ENCODE measurements around the gene ZNF362. TPM values are rescaled to one million over a fixed set of nuclear protein-coding genes. Genes with fewer than 3 reads are reported as not detected.

Gene ZNF362
- total and polyA plus RNA-seq, 2 of the 13 experiments (the other 11 are each of a cell fraction or from before 2014, with no cell fraction given) = 8.3 to 14.2 TPM

DNA sequence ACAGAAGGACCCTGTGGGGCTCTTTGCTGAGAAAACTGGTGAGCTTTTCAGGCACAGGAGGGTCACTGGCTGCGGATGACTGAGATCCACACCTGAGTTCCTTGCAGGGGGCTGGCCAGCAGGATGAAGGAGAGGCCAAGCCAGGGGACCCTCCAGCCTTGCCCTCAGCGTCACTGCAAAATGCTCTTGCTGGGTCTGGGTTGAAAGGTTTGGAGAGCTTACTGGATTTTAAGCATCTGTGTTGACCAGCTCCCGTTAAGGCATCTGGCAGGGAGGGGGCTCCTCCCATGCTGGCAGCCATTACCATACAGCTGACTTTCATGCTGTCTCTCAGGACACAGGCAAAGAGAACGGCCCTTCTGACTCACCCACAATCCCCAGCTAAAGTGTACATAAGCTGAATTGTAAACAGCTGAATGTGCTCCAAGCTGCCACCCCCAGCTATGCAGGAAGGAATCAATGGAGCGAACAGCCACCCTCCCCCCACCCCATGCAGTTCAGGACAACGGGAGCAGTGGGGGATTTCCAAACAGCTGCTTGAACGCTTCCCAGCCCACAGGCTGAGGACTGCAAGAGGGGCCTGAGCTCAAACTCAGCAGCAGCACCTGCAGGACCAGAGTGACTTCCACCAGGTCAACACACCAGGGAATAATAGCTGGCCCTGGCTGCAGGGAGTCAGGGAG lies 85.9 kb downstream of the ZNF362 start (continued):
- TF ChIP-seq, protein P1, sequence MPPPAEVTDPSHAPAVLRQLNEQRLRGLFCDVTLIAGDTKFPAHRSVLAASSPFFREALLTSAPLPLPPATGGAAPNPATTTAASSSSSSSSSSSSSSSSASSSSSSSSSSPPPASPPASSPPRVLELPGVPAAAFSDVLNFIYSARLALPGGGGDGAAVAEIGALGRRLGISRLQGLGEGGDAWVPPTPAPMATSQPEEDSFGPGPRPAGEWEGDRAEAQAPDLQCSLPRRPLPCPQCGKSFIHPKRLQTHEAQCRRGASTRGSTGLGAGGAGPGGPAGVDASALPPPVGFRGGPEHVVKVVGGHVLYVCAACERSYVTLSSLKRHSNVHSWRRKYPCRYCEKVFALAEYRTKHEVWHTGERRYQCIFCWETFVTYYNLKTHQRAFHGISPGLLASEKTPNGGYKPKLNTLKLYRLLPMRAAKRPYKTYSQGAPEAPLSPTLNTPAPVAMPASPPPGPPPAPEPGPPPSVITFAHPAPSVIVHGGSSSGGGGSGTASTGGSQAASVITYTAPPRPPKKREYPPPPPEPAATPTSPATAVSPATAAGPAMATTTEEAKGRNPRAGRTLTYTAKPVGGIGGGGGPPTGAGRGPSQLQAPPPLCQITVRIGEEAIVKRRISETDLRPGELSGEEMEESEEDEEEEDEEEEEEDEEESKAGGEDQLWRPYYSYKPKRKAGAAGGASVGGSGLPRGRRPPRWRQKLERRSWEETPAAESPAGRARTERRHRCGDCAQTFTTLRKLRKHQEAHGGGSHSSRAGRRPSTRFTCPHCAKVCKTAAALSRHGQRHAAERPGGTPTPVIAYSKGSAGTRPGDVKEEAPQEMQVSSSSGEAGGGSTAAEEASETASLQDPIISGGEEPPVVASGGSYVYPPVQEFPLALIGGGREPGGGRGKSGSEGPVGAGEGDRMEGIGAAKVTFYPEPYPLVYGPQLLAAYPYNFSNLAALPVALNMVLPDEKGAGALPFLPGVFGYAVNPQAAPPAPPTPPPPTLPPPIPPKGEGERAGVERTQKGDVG (CRISPR knock-in tag; IDR thresholded peaks at IDR 0.05; ENCODE audit: borderline replicate concordance) = peak; percentile 63; the same call in 1 of the 2 replicates
- TF ChIP-seq SP4 (CRISPR knock-in tag; IDR thresholded peaks at IDR 0.05) = peak; percentile 73
- no peak for TF ChIP-seq ZNF546 (CRISPR knock-in tag; conservative IDR thresholded peaks at IDR 0.05)
- no peak for TF ChIP-seq U2AF2 (IDR thresholded peaks at IDR 0.05; ENCODE audit: low read depth, low read length)
- TF ChIP-seq HDAC6 (IDR thresholded peaks at IDR 0.05; ENCODE audit: low read depth, low read length) = no peak
- no peak for TF ChIP-seq NFIB (CRISPR knock-in tag; IDR thresholded peaks at IDR 0.05; ENCODE audit: borderline replicate concordance)
- peak; percentile 53; the same call in 1 of the 2 replicates for TF ChIP-seq KDM4B (CRISPR knock-in tag; IDR thresholded peaks at IDR 0.05)
- no peak for TF ChIP-seq ZNF615 (CRISPR knock-in tag; IDR thresholded peaks at IDR 0.05; ENCODE audit: borderline replicate concordance)
- peak; percentile 67; the same call in 1 of the 2 replicates for TF ChIP-seq ZNF652 (CRISPR knock-in tag; IDR thresholded peaks at IDR 0.05; ENCODE audit: borderline replicate concordance, low read depth)
- TF ChIP-seq, protein P2, sequence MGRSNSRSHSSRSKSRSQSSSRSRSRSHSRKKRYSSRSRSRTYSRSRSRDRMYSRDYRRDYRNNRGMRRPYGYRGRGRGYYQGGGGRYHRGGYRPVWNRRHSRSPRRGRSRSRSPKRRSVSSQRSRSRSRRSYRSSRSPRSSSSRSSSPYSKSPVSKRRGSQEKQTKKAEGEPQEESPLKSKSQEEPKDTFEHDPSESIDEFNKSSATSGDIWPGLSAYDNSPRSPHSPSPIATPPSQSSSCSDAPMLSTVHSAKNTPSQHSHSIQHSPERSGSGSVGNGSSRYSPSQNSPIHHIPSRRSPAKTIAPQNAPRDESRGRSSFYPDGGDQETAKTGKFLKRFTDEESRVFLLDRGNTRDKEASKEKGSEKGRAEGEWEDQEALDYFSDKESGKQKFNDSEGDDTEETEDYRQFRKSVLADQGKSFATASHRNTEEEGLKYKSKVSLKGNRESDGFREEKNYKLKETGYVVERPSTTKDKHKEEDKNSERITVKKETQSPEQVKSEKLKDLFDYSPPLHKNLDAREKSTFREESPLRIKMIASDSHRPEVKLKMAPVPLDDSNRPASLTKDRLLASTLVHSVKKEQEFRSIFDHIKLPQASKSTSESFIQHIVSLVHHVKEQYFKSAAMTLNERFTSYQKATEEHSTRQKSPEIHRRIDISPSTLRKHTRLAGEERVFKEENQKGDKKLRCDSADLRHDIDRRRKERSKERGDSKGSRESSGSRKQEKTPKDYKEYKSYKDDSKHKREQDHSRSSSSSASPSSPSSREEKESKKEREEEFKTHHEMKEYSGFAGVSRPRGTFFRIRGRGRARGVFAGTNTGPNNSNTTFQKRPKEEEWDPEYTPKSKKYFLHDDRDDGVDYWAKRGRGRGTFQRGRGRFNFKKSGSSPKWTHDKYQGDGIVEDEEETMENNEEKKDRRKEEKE (IDR thresholded peaks at IDR 0.05) = no peak
- no peak for TF ChIP-seq TCF7L2 (IDR thresholded peaks at IDR 0.05; ENCODE audit: low read depth, low read length)
- TF ChIP-seq KMT2A (CRISPR knock-in tag; IDR thresholded peaks at IDR 0.05) = peak; percentile 80
- TF ChIP-seq, protein P3, sequence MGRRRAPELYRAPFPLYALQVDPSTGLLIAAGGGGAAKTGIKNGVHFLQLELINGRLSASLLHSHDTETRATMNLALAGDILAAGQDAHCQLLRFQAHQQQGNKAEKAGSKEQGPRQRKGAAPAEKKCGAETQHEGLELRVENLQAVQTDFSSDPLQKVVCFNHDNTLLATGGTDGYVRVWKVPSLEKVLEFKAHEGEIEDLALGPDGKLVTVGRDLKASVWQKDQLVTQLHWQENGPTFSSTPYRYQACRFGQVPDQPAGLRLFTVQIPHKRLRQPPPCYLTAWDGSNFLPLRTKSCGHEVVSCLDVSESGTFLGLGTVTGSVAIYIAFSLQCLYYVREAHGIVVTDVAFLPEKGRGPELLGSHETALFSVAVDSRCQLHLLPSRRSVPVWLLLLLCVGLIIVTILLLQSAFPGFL (CRISPR knock-in tag; IDR thresholded peaks at IDR 0.05) = no peak
- TF ChIP-seq, protein P4, sequence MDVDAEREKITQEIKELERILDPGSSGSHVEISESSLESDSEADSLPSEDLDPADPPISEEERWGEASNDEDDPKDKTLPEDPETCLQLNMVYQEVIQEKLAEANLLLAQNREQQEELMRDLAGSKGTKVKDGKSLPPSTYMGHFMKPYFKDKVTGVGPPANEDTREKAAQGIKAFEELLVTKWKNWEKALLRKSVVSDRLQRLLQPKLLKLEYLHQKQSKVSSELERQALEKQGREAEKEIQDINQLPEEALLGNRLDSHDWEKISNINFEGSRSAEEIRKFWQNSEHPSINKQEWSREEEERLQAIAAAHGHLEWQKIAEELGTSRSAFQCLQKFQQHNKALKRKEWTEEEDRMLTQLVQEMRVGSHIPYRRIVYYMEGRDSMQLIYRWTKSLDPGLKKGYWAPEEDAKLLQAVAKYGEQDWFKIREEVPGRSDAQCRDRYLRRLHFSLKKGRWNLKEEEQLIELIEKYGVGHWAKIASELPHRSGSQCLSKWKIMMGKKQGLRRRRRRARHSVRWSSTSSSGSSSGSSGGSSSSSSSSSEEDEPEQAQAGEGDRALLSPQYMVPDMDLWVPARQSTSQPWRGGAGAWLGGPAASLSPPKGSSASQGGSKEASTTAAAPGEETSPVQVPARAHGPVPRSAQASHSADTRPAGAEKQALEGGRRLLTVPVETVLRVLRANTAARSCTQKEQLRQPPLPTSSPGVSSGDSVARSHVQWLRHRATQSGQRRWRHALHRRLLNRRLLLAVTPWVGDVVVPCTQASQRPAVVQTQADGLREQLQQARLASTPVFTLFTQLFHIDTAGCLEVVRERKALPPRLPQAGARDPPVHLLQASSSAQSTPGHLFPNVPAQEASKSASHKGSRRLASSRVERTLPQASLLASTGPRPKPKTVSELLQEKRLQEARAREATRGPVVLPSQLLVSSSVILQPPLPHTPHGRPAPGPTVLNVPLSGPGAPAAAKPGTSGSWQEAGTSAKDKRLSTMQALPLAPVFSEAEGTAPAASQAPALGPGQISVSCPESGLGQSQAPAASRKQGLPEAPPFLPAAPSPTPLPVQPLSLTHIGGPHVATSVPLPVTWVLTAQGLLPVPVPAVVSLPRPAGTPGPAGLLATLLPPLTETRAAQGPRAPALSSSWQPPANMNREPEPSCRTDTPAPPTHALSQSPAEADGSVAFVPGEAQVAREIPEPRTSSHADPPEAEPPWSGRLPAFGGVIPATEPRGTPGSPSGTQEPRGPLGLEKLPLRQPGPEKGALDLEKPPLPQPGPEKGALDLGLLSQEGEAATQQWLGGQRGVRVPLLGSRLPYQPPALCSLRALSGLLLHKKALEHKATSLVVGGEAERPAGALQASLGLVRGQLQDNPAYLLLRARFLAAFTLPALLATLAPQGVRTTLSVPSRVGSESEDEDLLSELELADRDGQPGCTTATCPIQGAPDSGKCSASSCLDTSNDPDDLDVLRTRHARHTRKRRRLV (CRISPR knock-in tag; IDR thresholded peaks at IDR 0.05) = peak; percentile 86; the same call in 1 of the 2 replicates
- TF ChIP-seq ZNF143 (CRISPR knock-in tag; IDR thresholded peaks at IDR 0.05) = peak; percentile 86
- TF ChIP-seq, protein P5, sequence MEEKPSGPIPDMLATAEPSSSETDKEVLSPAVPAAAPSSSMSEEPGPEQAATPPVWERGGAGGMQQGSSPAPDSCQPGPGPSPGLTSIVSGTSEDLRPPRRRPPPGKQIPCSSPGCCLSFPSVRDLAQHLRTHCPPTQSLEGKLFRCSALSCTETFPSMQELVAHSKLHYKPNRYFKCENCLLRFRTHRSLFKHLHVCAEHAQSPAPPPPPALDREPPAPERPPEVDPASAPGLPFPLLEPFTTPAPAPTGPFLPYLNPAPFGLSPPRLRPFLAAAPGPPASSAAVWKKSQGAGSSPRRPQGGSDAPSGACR (CRISPR knock-in tag; IDR thresholded peaks at IDR 0.05) = 0 out of 2 replicates have a peak, but pooled peaks have one; percentile 21

Measured in HepG2 (cell line).